HT1080 (cell line): ENCODE data around the gene STPG1. TPM values are rescaled to one million over a fixed set of nuclear protein-coding genes. Genes with fewer than 3 reads are reported as not detected.
A peak's percentile ranks its signal among the peaks of the same experiment; 100 is the strongest.
"Not testable (repeated sequence)": the region's sequence is repeated elsewhere in the genome, so short reads cannot be mapped to it uniquely, and the experiment has no call there.

Experiments used
- DNase-seq: peaks from one replicate; pipeline ENCODE4 v3.0.0-alpha.2; 2015; ENCODE audit warnings: low read depth
- polyA plus RNA-seq, 2 experiments: library from polyadenylated mRNA; depleted of rRNA; stranded (reverse); fragments of >200 nt; gene quantifications; 2 replicates each; pipeline ENCODE4 v1.2.3, GENCODE V29; 2015
- total RNA-seq: library from RNA; depleted of rRNA; stranded (reverse); fragments of >200 nt; shearing (Covaris generic); gene quantifications from 2 replicates; pipeline ENCODE4 v1.2.3, GENCODE V29; 2014; rRNA removed

The STPG1 gene
- total RNA-seq: 8.6 and 9.0 TPM in 2 replicates
- 13.3 and 15.1 TPM in 2 replicates for polyA plus RNA-seq (2015; cell fraction: cytosol; rRNA removed)
- 9.7 and 12.2 TPM in 2 replicates for polyA plus RNA-seq (2015; cell fraction: nucleus; rRNA removed)

- DNase-seq: peak; percentile 87
Observed at GRCh38 chr1:24413350-24414163, at the start of gene STPG1. Gene STPG1, minus strand, starts transcription at chr1:24413782. Its CDS starts 12,394 bp downstream, at chr1:24401388.

- peak; percentile 77 for DNase-seq
Observed at GRCh38 chr1:24462128-24462527, 48.5 kb upstream of the STPG1 start.

GRCh38 chr1:24459551-24460266 is 46.1 kb upstream of the STPG1 start:
- no peak for DNase-seq

GRCh38 chr1:24457866-24458265 is 44.3 kb upstream of the STPG1 start:
- DNase-seq: no peak

- DNase-seq: no peak
Observed at GRCh38 chr1:24455272-24455671, 41.7 kb upstream of the STPG1 start.

- DNase-seq: no peak
Observed at GRCh38 chr1:24454673-24455072, 41.1 kb upstream of the STPG1 start.

- DNase-seq: no peak
Observed at GRCh38 chr1:24452922-24453485, 39.4 kb upstream of the STPG1 start.

GRCh38 chr1:24451746-24452145 is 38.2 kb upstream of the STPG1 start:
- DNase-seq: no peak

GRCh38 chr1:24450857-24451397 is 37.3 kb upstream of the STPG1 start:
- no peak for DNase-seq

GRCh38 chr1:24450316-24450715 is 36.7 kb upstream of the STPG1 start:
- no peak for DNase-seq

- not testable (repeated sequence) for DNase-seq
Observed at GRCh38 chr1:24446446-24446845, 32.9 kb upstream of the STPG1 start.

- no peak for DNase-seq
Observed at GRCh38 chr1:24443241-24443656, 29.7 kb upstream of the STPG1 start.

- no peak for DNase-seq
Observed at GRCh38 chr1:24442764-24443163, 29.2 kb upstream of the STPG1 start.

- no peak for DNase-seq
Observed at GRCh38 chr1:24441996-24442668, 28.6 kb upstream of the STPG1 start.

GRCh38 chr1:24441480-24441879 is 27.9 kb upstream of the STPG1 start:
- DNase-seq: no peak

GRCh38 chr1:24440436-24440835 is 26.9 kb upstream of the STPG1 start:
- DNase-seq: no peak

GRCh38 chr1:24438423-24438901 is 24.9 kb upstream of the STPG1 start:
- no peak for DNase-seq

- DNase-seq: no peak
Observed at GRCh38 chr1:24437631-24438396, 24.2 kb upstream of the STPG1 start.

GRCh38 chr1:24435782-24436365 is 22.3 kb upstream of the STPG1 start:
- DNase-seq: no peak

- DNase-seq: no peak
Observed at GRCh38 chr1:24427545-24427862, 13.9 kb upstream of the STPG1 start.
